Esophagus muscularis mucosa (tissue), 4 donors: ENCODE data around the gene TMEM175. TPM values are rescaled to one million over a fixed set of nuclear protein-coding genes. Genes with fewer than 3 reads are reported as not detected.

Experiments used
- DNase-seq: peaks from one replicate; pipeline ENCODE4 v3.0.0-alpha.2; 2017; ENCODE audit errors: extremely low spot score
- H3K27ac ChIP-seq, 4 donors: fragments of 200-600 bp; sonication (generic); replicated peaks in 1 of 4; 1 replicate in 3 of 4; 2 replicates in 1 of 4; pipeline ENCODE4 v1.5.1; 2016 to 2019; ENCODE audit warnings: mild to moderate bottlenecking in 1 of 4
- H3K27me3 ChIP-seq, 4 donors: fragments of 200-600 bp; sonication (generic); one replicate each; pipeline versions ENCODE4 v1.5.1 to v1.6.0; 2016 to 2019
- H3K36me3 ChIP-seq, 4 donors: fragments of 200-600 bp; sonication (generic); one replicate each; pipeline ENCODE4 v1.5.1; 2016 to 2019
- H3K4me1 ChIP-seq, 4 donors: fragments of 200-600 bp; sonication (generic); one replicate each; pipeline ENCODE4 v1.5.1; 2016 to 2019
- H3K4me3 ChIP-seq, 4 donors: fragments of 200-600 bp; sonication (generic); 1 replicate in 2 of 4; 2 replicates in 2 of 4; pipeline ENCODE4 v1.5.1; 2016 to 2019; ENCODE audit warnings: mild to moderate bottlenecking in 4 of 4, moderate library complexity in 1 of 4
- H3K9me3 ChIP-seq, 4 donors: fragments of 200-600 bp; sonication (generic); 1 replicate in 3 of 4; 2 replicates in 1 of 4; pipeline ENCODE4 v1.5.1; 2016 to 2019
- CTCF ChIP-seq, 3 experiments: fragments of 200-600 bp in 2 of 3; fragments of 450-650 bp in 1 of 3; sonication (generic) in 2 of 3; IDR thresholded peaks; one replicate each; pipeline ENCODE4 v1.5.1; 2017 to 2019; ENCODE audit warnings: antibody characterized with exemption in 3 of 3, mild to moderate bottlenecking in 2 of 3, moderate library complexity in 1 of 3
- EP300 ChIP-seq: sonication (generic); formaldehyde crosslinking; IDR thresholded peaks from one replicate; pipeline ENCODE4 v1.6.1; 2017; ENCODE audit warnings: antibody characterized with exemption
- POLR2A ChIP-seq: fragments of 450-650 bp; IDR thresholded peaks from one replicate; pipeline ENCODE4 v1.6.1; 2017; ENCODE audit warnings: antibody characterized with exemption, moderate library complexity, mild to moderate bottlenecking, low read depth
- POLR2AphosphoS5 ChIP-seq, 2 donors: sonication (generic); formaldehyde crosslinking; IDR thresholded peaks; one replicate each; pipeline ENCODE4 v1.6.1; 2017; ENCODE audit warnings: antibody characterized with exemption in 2 of 2
- WGBS: methylation state at CpG from one replicate; pipeline ENCODE4 v1.1.5; 2018; 5-methylcytosine and 5-hydroxymethylcytosine counted together
- intact Hi-C: fragments of 100-400 bp; cut with DNase I; formaldehyde crosslinking; loops from one replicate; pipeline ENCODE4 v1.15.1; 2023
- total RNA-seq, 4 donors: library from RNA; depleted of rRNA; stranded (reverse); fragments of >200 nt; gene quantifications; one replicate each; pipeline versions ENCODE4 v1.1.0 to v1.2.1, GENCODE V29; 2016

TMEM175 gene
- total RNA-seq, 4 donors from 2014 or later, result 17.6 to 39.5 (median 20.0) TPM

DNA sequence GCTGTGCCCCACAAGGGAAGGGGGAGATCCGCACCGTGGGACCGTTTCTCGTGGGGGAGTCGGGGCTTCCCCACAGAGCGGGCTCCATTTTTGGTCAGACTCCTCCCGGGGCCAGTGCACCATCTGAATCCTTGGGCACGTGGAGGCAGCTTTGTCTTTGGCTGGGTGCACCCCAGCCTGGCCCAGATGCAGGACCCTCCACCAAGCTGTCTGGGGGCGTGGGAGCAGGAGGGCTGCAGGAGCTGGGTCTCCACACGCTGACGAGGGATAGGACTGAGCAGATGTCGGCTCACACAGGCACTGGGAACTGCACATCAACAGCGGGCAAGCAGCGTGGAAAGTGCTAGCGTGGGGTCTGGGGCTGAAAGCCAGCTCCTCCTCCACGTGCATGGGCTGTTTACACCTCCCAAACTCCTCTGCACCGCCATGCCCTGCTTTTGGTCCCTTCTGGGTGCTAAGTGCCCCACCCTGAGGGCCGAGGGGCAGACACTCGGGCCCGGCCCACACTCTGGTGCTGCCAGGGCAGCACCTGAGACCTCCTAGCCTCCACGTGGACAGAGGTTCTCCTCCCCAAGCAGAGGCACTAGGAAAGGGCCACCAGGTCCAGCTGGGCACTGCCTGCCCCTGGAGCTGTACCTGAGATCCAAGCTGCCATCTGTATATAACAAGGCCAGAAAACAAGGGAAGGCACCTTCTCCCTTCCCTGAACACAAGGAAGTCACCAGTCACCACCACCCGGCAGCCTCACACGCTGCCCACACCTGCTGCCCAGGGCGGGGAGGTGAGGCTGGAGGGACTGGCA is 27.3 kb downstream of the TMEM175 start:
- intact Hi-C loops, result no loop called here
- no peaks in the 10 kb centered on the region for H3K9me3 ChIP-seq
- H3K4me1 ChIP-seq, result no peaks in the 10 kb centered on the region
- H3K36me3 ChIP-seq, result peaks cover 10 to 95% (median 73%) of the 10 kb centered on the region in 4 donors
- TF ChIP-seq POLR2A (no peak), CTCF (IDR thresholded peaks at IDR 0.05) (no peak), POLR2AphosphoS5 (IDR thresholded peaks at IDR 0.05) (no peak), EP300 (no peak)
- H3K27ac ChIP-seq, result no peak overlapping the region
- DNase-seq, result no peak
- no peak overlapping the region for H3K4me3 ChIP-seq
- no peaks in the 10 kb centered on the region for H3K27me3 ChIP-seq
- WGBS, result 89% methylated on average over 6 of the region's 24 CpGs

DNA sequence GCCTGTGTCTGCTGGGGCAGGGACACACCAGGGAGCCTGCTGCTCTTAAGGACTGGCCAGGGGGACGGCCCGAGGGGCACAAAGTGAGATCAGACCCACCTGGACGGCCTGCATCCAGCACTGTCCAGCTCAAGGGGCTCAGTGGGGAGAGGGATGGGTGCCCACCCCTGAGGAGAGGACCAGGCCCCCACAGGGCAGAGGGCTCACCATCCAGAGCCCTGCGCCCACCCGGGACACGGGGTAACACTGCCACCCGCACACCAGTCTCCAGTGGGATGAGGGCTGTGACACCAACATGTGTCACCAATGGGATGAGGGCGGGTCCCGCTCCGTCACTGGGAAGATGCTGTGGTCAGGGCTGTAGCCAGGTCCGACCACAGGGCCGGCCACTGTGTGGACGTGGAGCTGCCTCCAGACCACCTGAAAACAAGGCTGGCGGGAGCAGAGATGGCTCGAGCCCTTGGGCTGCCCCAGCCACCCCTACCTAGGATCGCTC is 27.9 kb downstream of the TMEM175 start:
- Histone ChIP-seq H3K9me3 (no peaks in the 10 kb centered on the region), H3K27ac (no peak overlapping the region), H3K36me3 (peaks cover 9 to 95% (median 73%) of the 10 kb centered on the region in 4 donors), H3K27me3 (no peaks in the 10 kb centered on the region), H3K4me3 (no peak overlapping the region), H3K4me1 (no peaks in the 10 kb centered on the region)
- intact Hi-C loops, result no loop called here
- TF ChIP-seq CTCF (IDR thresholded peaks at IDR 0.05) (no peak), POLR2AphosphoS5 (IDR thresholded peaks at IDR 0.05) (no peak), EP300 (no peak), POLR2A (no peak)
- WGBS, result 57% methylated on average over 4 of the region's 16 CpGs
- no peak for DNase-seq

GRCh38 chr4:960636-961350 is 28.5 kb downstream of the TMEM175 start:
- no peak for TF ChIP-seq CTCF (IDR thresholded peaks at IDR 0.05)
- no peak for TF ChIP-seq EP300
- TF ChIP-seq POLR2AphosphoS5 (IDR thresholded peaks at IDR 0.05), result no peak
- no peak for TF ChIP-seq POLR2A
- 94% methylated on average over 16 of the region's 35 CpGs for WGBS
- intact Hi-C loops, result no loop called here
- Histone ChIP-seq H3K4me3 (no peak overlapping the region), H3K9me3 (no peaks in the 10 kb centered on the region), H3K4me1 (no peaks in the 10 kb centered on the region), H3K36me3 (peaks cover 9 to 95% (median 73%) of the 10 kb centered on the region in 4 donors), H3K27me3 (no peaks in the 10 kb centered on the region), H3K27ac (no peak overlapping the region)
- no peak for DNase-seq

DNA sequence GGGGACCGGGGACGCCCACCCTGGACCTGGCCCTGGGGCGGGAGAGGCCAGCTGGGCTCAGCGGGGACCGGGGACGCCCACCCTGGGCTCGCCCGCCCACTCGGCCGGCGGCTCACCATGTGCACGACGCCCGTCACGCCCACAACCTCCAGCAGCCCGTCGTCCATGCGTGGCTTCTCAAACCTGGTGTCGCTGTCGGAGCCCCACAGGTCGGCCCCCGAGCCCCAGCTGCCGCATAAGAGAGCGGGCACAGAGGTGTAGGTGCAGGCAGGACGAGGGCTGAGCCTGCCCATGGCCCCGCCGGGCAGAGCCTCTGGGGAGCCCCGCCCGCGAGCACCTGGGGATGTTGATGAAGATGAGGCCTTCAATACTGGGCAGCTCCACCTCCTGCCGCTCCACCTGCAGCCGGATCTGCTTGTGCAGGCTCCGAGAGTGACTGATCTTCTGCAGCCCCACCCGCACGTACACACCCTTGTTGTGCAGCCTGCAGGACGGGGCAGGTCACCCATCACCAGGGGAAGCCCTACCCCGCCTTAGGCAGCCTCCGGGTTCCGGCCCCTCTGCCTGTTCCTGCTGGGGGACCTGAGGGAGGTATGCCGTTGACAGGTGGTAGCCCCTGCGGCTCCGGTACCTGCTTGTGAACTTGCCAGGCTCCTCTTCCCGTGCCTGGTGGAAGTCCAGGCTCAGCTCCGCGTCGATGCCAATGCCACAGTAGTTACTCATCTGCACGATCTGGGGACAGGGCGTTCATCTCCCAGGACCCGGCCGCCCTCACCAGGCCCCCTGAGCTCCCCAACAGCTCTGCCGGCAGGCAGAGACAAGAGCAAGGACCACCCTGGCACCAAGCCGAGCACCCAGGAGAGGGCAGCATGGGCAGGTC is 29.3 kb downstream of the TMEM175 start:
- 86% methylated on average over 13 of the region's 52 CpGs for WGBS
- H3K4me1 ChIP-seq, result no peaks in the 10 kb centered on the region
- TF ChIP-seq POLR2A, result no peak
- no peak for TF ChIP-seq POLR2AphosphoS5 (IDR thresholded peaks at IDR 0.05)
- no peak for TF ChIP-seq CTCF (IDR thresholded peaks at IDR 0.05)
- TF ChIP-seq EP300, result no peak
- no peak for DNase-seq
- H3K36me3 ChIP-seq, result peaks cover 10 to 96% (median 73%) of the 10 kb centered on the region in 4 donors
- no peak overlapping the region for H3K27ac ChIP-seq
- H3K4me3 ChIP-seq, result no peak overlapping the region
- H3K9me3 ChIP-seq, result no peaks in the 10 kb centered on the region
- H3K27me3 ChIP-seq, result no peaks in the 10 kb centered on the region
- intact Hi-C loops, result no loop called here
